HG02798 (cell line): Measurements from ENCODE around the gene ANGEL2.
"Not testable (repeated sequence)": the region's sequence is repeated elsewhere in the genome, so short reads cannot be mapped to it uniquely, and the experiment has no call there.

ENCODE experiments used
- ATAC-seq: cut with Tn5 transposase; IDR thresholded peaks from one replicate; pipeline ENCODE4 v1.9.1; 2021; ENCODE audit warnings: mild to moderate bottlenecking; ENCODE audit not compliant: unreplicated experiment, poor library complexity

ANGEL2 gene

GRCh38 chr1:213020016-213020415 lies 4.3 kb upstream of the ANGEL2 start:
- no peak for ATAC-seq

- no peak for ATAC-seq
These were observed 3.8 kb upstream of the ANGEL2 start for GRCh38 chr1:213019450-213019849.

- ATAC-seq: no peak
These were observed 2.0 kb upstream of the ANGEL2 start for GRCh38 chr1:213017447-213018273.

GRCh38 chr1:213014642-213015041 lies 1.0 kb downstream of the ANGEL2 start:
- ATAC-seq: no peak

GRCh38 chr1:213008564-213008963 lies 7.1 kb downstream of the ANGEL2 start:
- ATAC-seq: peak; percentile 92

- ATAC-seq: peak; percentile 65
These were observed 12.4 kb downstream of the ANGEL2 start for GRCh38 chr1:213003256-213003655.

GRCh38 chr1:212994926-212995325 lies 20.7 kb downstream of the ANGEL2 start:
- ATAC-seq: no peak

GRCh38 chr1:212993960-212994359 lies 21.7 kb downstream of the ANGEL2 start:
- not testable (repeated sequence) for ATAC-seq

GRCh38 chr1:212990276-212990675 lies 25.4 kb downstream of the ANGEL2 start:
- ATAC-seq: no peak

- no peak for ATAC-seq
These were observed 27.9 kb downstream of the ANGEL2 start for GRCh38 chr1:212987702-212988322.

- no peak for ATAC-seq
These were observed 29.1 kb downstream of the ANGEL2 start for GRCh38 chr1:212986551-212986950.

GRCh38 chr1:212984522-212985291 lies 31.0 kb downstream of the ANGEL2 start:
- ATAC-seq: no peak

- no peak for ATAC-seq
These were observed 32.2 kb downstream of the ANGEL2 start for GRCh38 chr1:212983482-212983881.

GRCh38 chr1:212982430-212983152 lies 33.1 kb downstream of the ANGEL2 start:
- ATAC-seq: no peak

GRCh38 chr1:212981571-212982328 lies 33.9 kb downstream of the ANGEL2 start:
- peak; percentile 58 for ATAC-seq

- ATAC-seq: no peak
These were observed 34.6 kb downstream of the ANGEL2 start for GRCh38 chr1:212981025-212981495.

GRCh38 chr1:212980123-212980785 lies 35.4 kb downstream of the ANGEL2 start:
- no peak for ATAC-seq

- ATAC-seq: peak; percentile 75
These were observed 36.1 kb downstream of the ANGEL2 start for GRCh38 chr1:212979340-212980122.
